Fibroblast of villous mesenchyme (primary cell): ENCODE measurements around the gene SYNJ2. TPM values are rescaled to one million over a fixed set of nuclear protein-coding genes. Genes with fewer than 3 reads are reported as not detected.

Source experiments
- DNase-seq: peaks from one replicate; pipeline ENCODE4 v3.0.0-alpha.2; 2010; ENCODE audit warnings: low read depth
- H3K4me3 ChIP-seq: 2 replicates; pipeline ENCODE4 v1.5.1; 2011; ENCODE audit warnings: low read depth, mild to moderate bottlenecking, low read length
- total RNA-seq: library from RNA; depleted of rRNA; stranded (reverse); fragments of >200 nt; gene quantifications from 2 replicates; pipeline ENCODE4 v1.2.3, GENCODE V29; 2012
- TF ChIP-seq, protein P1 (sequence below): IDR thresholded peaks from 2 replicates; pipeline ENCODE4 v1.5.1; 2012; ENCODE audit warnings: low read depth, mild to moderate bottlenecking, low read length; ENCODE audit not compliant: insufficient read depth

SYNJ2 gene
- total RNA-seq, 1 donor, result 53.1 TPM

DNA sequence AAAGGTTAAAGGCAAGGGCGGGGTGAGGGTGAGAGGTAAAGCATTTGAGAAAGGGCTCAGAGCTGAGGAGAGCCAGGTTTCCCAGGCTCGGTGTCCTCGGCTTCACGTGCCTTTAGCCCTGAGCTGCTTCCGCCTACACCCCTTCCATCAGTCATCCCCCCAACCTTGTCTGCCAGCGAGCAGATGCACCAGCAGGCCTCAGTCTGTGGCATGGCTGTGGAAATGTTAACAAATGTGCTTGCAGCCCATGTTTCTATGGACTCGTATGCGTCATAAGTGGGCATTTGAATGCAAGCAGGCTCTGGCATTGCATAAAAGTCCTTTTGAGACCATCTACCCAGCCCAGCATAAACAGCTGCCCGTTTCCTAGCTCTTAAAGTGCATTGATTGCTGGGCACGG lies 88.8 kb downstream of the SYNJ2 start:
- TF ChIP-seq, protein P1, sequence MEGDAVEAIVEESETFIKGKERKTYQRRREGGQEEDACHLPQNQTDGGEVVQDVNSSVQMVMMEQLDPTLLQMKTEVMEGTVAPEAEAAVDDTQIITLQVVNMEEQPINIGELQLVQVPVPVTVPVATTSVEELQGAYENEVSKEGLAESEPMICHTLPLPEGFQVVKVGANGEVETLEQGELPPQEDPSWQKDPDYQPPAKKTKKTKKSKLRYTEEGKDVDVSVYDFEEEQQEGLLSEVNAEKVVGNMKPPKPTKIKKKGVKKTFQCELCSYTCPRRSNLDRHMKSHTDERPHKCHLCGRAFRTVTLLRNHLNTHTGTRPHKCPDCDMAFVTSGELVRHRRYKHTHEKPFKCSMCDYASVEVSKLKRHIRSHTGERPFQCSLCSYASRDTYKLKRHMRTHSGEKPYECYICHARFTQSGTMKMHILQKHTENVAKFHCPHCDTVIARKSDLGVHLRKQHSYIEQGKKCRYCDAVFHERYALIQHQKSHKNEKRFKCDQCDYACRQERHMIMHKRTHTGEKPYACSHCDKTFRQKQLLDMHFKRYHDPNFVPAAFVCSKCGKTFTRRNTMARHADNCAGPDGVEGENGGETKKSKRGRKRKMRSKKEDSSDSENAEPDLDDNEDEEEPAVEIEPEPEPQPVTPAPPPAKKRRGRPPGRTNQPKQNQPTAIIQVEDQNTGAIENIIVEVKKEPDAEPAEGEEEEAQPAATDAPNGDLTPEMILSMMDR, result no peak
- no peak for DNase-seq
- no peak overlapping the region for H3K4me3 ChIP-seq

DNA sequence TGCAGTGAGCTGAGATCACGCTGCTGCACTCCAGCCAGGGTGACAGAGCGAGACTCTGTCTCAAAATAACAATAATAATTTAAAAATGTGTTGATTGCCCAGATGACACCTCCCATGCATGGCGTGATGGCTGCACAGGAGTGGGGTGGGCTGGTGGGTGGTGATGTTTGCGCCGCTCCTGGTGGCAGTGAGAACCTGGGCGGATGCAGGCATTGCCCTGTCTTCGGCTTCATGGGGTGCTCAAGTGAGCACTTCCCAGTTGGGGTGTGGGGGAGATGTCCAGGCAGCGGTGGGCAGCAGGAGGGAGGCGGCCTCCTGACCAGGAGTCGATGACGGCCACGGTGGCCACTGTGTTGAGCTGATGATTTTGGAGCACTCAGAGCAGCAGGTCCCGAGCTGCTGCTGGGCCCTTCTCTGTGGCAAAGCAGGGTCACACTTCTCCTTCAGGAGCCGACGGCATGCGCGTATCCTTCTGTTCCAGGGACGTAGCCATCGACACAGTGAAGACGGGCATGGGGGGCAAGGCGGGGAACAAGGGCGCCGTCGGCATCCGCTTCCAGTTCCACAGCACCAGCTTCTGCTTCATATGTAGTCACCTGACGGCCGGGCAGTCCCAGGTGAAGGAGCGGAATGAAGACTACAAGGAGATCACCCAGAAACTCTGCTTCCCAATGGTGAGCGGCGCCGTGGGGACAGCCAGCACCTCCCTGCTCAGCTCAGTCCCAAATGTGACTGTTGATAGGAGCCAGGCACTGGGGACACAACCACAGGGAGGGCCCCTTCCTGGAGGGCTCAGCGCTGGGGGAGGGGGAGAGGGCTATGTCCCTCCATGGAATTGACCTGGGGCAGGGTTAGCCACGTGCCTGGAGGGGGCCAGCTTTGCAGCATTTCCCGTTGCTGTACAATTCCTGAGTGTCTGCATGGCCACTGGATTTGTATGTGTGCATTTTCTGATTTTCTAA lies 89.7 kb downstream of the SYNJ2 start:
- H3K4me3 ChIP-seq, result no peak overlapping the region
- TF ChIP-seq, protein P1, result no peak
- DNase-seq, result no peak

DNA sequence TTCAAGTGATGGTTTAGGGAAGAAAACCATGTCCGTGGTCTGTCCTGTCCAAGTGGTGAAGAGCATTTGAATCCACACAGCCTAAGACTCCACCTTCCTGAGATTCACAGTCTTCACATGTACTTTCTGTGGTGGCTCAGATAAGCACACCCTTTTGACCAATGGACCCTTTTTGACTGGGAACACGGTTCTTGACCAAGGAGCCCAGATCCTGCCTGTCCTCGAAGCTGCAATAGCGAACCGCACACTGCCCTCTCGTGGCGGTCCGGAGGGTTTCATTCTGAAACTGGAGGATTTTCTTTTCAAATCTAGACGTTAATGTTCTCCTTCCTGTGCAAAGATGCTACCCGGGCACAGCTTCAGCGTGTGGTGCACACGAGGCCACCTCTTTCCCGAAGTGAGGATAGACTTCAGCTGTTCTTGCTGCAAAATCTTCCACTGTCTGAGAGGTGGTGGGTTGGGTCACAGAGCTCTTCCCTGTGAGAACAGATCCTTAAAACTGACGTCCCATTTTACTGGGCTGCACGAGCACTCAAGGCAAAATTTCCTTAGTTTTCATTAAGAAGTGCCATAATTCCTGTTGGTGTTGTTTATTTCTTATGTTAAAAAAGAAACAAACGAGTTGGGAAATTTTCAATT lies 90.5 kb downstream of the SYNJ2 start:
- TF ChIP-seq, protein P1, result peak; percentile 83
- DNase-seq, result peak; percentile 77

DNA sequence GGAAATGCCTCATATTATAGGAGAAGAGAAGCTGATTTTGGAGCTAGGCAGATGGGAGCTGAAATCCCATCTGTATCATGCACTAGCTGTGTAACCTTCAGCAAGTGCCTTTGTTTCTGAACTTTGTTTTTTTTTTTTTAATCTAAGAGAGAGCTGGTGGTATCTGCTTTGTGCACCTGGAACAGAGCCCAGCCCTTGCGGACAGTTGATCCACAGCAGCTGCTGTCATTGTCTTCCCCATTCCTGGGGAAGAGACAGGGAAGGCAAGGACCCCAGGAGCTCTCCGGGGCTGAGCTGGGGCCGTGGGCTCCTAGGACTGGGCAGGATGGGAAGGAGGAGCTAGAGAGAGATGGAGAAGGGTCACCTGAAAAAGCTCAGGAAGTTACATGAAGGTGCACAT lies 92.1 kb downstream of the SYNJ2 start:
- no peak overlapping the region for H3K4me3 ChIP-seq
- peak; percentile 17 for DNase-seq
- TF ChIP-seq, protein P1, result no peak

More for the DNA sequence above, 90.5 kb downstream of the SYNJ2 start:
- no peak overlapping the region for H3K4me3 ChIP-seq

DNA sequence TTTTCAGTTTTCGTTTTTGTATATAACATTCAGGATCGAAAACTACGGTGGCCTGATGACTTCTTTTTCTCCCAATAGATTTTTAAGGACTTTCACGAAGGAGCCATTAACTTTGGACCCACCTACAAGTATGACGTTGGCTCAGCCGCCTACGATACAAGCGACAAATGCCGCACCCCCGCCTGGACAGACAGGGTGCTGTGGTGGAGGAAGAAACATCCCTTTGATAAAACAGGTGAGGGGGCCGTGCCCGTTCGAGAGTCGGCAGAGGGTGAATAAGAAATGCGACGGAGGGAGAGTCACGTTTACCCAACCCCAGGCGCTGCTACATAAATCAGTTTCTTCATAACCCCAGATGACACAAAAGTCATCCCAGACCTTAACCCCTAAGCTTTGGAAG lies 94.9 kb downstream of the SYNJ2 start:
- no peak overlapping the region for H3K4me3 ChIP-seq
- TF ChIP-seq, protein P1, result no peak
- DNase-seq, result no peak

DNA sequence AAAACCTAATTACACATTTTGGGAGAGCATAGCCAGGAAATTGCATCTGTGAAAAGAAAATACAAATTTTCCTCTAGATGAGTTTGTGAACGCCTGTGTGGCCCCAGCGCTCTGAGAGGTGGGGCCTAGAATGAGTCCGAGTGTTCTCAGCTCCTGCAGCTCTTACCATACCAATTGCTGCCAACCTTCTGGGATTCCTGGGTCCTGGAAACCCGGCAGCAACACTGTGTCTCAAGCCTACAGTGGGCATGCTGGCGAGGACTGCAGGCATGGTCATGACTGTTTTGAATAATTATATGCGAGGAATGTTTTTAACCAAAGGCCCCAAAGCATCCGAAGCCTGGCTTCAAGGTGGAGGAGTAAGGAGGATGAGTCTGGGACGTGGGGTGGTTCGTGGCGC lies 96.0 kb downstream of the SYNJ2 start:
- DNase-seq, result no peak
- TF ChIP-seq, protein P1, result no peak

More for the DNA sequence above, 96.0 kb downstream of the SYNJ2 start:
- H3K4me3 ChIP-seq, result no peak overlapping the region
